ENCODE measurements around the gene MYOF.

- TF ChIP-seq CTCF (IDR thresholded peaks at IDR 0.05) (no peak), POLR2A (IDR thresholded peaks at IDR 0.05) (no peak)
Observed at GRCh38 chr10:93485690-93486089, 3.6 kb upstream of the MYOF start.
